ENCODE measurements around the gene DNASE2B.
A peak's percentile ranks its signal among the peaks of the same experiment; 100 is the strongest.

Gene DNASE2B

DNA sequence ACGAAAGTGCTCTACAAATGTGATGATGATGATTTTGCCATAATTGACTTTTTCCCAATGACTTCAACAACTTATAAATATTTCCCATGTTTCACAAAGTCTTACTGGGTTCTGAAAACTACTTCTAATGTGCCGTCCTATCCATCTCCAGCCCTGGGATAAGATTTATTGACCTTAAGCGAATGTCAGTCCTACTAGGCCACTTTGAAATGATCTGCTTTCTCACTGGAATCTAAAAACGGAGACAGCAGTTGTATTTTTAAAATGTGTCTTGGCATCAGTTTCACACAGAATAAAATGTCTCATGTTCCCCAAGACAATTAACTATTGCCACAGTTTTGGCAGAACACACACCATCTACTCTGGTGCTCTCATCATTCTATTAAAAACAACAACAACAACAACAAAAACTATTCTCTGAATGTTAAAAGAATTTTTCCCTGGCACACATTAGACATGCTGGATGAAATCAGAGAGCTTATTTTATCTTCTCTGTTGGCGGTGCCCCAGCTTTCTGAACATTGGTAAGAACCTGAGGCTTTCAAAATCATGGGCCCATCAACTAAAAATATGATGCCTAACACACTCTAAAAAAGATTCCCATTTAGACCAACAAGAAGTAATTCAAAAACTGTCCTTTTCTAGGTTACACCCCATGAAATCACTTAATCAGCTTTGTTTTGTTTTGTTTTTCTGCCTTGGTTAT is 23.1 kb upstream of the DNASE2B start:
- no peak for FAIRE-seq

DNA sequence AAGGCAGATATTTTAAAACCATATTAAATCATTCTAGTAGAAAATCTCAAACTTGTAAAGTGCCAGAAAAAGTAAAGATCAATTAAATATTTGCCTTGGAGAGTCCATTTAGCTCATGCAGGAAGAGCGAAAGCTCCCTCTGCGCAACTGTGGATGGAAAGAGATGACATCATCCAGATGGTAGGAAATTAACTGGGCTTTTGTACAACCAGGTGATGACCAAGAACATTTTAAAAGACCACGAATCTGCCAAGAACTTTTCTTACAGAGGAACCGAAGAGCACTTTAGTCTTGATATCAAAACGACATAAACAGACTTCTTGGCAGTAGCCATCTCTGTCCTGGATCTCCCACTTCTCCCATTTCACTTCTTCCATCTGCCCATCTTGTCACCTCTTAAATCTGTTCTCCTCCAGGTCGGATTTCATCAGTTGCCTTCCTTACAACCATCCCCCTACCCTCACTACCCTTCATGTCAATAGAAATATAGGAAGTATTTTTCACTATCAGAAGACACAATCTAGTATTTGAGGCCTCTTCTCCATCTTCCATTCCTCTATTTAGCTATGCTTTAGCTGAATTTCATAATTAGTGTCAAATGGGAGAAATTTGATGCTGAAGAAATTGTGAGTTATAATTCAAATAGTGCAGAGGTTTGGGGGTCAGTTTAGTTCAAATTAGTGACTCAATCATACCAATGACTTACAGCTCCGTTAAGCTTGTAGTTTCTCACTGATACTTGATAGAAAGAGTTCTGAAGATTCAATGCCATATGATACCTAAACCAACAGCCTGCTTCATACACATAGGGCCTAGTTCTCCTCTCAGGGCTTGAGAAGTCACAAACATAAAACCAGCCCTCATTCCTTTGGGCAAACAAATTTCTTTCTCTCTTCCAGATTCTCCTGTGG is 22.0 kb upstream of the DNASE2B start:
- no peak for FAIRE-seq

DNA sequence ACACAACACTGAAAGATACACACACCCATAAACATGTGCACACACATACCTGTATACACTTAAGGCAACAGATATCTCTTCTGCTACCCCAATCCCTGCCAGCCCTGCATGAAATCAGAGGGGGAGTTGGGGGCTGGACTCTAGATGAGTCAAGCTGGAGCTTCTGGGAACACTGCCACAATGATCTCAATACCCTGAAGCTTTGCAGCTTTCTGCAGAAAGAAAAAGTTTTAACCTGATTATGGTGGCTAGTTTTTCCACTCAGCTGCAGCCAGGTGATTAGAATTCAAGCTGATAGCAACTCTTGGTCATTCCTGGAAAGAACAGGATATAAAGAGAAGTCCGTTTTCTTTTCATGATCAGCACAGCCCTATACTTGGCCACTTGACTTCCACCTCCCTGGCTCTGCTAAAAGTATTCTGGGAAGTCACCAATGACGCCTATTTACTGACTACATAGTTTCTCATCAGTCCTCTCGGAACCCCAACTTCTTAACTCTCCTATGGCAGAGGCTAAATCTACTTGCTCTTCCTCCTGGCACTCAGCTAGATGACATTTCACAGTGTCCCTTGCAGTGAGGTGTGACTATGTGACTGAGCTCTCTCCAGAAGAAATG is 20.7 kb upstream of the DNASE2B start:
- FAIRE-seq: no peak

DNA sequence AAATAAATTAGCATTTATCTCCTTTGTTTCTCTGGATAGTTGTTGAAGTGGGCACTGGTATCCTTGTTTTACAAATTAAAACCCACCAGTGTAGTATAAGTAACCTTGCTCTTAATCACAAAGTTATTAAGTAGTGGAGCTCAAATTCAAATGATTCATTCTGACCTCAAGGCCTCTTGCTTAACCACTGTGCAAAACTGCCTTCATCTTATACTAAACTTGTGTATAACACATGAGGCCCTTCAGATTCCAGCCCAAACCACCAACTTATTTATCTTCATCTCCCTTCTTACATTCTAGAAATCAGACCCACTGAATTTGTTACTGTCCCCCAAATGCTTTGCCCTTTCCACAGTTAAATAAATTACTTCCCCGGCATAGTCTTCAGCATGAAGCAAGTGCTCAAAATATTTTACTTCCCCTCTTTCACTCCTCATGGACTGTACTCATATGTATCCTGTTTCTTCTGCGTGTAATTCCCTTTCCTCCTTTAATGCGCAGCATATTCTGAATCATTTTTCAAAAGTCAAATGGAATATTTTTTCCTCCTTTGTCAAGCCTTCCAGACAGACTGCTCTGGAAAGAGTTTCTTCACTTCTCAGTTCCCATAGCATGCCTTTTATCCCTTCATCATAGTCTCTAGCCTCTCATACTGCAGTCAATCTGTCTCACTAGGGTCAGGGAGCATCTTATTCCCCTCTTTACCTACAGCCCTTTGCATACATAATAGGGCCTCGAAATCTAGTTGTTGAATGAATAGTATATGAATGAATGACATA is 19.0 kb upstream of the DNASE2B start:
- no peak for FAIRE-seq

DNA sequence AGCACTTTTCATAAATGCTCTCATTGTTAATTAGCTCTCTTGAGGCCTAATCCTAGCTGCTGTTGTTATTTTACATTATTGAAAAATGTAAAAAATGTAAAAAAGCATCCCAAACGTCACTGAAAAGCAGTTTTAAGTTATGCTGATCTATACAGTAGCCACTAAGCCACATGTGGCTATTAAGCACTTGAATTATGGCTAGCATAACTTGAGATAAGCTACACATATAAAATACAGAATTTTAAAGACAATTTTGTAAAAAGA is 18.4 kb upstream of the DNASE2B start:
- no peak for FAIRE-seq

DNA sequence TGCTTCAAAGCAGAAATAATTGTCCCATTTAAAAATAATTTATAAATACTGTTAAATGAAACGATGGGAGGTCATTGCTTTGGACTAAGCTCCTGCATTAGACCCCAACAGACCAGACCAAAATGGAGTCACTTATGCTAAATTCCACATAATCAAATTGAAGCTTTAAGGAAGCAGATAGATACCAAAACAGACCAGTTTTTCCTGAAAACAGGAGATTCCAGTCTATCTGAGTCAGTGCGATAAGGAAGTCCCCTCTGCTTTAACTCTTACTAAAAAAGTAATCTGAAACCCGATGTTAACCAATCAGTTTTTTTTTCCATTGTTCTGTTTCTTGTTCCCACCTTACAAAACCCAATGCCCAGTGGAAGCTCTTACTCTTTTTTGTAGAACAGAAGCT is 16.2 kb upstream of the DNASE2B start:
- no peak for FAIRE-seq

DNA sequence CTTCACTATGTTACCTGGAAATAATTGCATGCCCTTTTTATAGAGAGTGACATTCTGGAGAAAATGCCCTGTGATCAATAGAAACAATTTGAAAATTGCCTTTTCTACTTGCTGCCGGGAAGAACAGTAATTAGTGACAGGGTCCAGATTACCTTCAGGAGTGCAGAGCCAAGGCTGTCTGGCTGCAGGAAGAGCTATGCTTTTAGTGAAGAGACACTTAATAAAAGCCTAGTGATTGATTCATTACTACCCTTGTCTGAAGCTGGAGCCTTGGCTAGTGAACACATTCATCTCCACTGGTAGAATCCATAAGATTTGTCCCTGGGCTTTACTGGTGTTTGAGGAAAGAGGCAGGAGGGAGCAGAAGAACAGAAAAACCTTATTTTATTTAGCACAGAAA is 12.9 kb upstream of the DNASE2B start:
- no peak for FAIRE-seq

DNA sequence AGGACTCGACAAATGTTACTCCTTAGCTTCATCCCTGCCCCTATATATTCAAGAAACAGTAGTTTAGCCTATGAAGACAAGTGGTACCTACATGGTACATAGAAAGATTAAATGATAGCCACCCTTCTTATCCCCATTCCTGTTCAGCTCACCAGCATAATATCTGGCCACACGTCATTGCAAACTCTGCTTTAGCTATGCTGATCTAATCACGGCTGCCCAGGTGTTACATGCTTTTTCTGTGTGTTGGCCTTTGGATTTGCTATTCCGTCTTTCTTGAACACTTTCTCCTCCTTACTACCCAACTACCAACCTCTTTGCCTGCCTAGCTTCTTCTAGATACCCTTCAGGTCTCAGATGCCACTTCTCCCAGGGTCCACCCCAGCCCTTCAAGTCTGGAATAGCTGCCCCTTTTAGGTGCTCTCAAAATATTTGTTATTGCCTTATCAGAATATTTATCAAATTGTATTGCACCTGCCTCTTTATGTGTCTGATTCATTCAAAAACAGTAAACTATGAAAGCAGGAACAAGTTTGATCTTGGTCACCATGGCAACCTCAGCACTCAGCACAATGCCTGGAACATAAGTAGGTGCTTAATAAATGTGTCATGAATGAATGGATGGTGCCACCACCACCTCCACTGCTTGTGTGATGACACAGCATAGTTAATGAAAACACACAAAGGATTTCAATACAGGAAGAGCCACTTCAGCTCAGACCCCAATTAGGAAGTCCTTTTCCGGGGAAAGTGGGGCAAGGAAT is 11.4 kb upstream of the DNASE2B start:
- FAIRE-seq: no peak

DNA sequence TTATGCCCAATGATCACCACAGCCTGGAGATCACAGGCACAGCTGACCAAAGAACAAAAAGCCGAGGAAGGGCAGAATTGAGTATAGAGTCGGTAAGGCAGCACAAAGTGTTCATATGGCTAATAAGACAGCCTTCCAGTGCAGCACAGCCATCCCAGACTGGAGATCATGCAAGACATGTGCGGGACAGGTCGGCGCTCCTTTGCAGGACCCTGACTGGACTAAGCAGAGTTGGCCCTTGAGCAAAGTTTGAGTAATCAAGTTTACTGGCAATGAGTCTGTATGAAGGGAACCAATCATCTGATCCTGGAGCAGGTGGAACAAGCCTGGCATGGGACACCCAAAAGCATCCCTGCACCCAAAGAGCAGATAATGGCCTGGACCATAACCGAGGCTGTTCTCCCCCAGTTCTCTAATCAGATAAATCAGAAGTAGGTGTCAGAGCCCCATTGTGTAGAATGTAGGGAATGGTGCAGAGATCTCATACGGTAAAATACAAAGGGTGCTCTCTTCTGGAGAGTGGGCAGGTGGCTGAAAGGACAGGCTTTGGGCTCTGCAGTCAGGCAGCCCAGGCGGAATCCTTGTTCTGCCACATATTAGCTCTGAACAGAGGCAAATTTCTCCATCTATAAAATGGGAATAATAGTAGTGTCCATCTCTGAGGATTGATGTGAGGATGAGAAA is 10.7 kb upstream of the DNASE2B start:
- FAIRE-seq: no peak

DNA sequence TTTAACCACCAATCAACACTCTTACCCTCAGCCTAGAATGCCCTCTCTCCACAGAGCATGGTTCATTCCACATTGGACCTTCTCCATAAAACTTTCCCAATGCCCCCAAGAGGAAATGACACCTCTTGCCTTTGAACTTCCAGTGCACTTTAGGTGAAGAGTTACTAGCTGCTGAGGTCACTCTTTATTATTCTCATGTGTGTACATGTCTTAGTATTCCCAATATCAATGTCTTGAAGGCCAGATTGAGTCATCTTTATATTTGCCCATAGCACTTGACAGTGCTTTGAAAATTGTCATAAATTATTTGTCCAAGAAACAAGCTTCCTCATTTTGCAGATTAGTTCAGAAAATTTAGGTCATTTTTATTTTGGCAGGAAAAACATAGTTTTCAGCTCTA is 8.1 kb upstream of the DNASE2B start:
- no peak for FAIRE-seq

DNA sequence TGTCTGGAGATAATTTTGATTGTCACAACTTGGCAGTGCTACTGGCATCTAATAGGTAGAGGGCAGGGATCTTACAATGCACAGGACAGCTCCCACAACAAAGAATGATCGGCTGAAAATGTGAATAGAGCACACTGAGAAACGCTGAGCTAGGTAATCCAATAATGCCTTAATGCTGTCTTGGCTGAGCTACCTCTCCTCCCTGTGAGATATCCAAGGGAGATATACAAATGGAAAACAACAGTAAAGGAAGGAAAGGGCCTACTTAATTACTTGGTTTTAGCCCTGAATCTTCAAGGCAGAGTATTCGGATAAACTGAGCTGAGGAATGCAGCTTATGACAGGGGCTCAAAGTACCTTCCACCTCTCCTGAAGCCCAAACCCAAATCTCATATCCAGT is 2.9 kb downstream of the DNASE2B start:
- FAIRE-seq: no peak

DNA sequence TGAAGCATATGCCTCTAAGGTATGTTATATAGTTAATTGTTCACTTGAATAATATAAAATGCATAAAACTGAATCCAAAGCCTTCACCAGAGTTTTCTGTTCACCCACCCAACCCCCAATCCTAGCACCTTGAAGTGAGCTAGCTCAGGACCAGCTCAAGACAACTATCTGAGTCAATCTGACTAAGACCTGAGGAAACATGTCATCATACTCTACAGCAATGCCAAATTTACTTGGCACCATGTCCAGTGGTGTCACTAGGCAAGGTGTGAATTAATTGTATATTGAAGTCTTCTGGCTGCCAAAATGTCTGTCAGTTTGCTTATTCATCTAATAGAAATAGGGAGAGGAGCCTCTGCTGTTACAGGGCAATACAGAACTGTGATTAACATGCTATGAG is 3.8 kb downstream of the DNASE2B start:
- no peak for FAIRE-seq

DNA sequence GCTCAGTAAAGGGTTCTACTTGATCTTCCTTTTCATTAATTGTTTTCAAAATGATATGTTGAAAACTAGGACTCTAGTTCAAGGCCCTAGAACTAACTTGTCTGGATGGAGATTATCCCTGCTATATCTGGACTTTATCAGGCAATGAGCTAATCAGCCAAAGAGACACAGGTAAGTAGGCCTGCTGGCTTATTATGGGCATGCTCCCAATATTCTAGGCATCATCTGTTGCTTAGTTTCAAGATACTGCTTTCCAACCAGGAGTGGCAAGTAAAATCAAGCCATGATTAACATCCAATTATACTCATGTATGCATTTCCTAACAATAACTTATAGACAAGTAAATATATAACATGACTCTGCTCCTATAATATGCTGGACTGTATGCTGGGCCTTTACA is 4.2 kb downstream of the DNASE2B start:
- peak; percentile 69 for FAIRE-seq

DNA sequence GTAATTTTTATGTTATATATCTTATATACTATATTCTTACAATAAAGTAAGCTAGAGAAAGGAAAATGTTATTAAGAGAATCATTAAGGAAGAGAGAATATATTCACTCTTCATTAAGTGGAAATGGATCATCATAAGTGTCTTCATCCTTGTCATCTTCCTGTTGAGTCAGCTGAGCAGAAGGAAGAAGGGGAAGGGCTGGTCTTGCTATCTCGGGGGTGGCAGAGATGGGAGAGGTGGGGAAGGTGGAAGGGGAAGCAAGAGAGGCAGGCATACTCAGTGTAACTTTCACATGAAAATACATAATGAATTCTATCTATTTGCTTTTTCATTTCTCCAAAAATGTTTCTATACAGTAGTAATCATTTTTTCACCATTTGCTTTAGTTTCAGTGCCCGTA is 5.1 kb downstream of the DNASE2B start:
- FAIRE-seq: no peak

DNA sequence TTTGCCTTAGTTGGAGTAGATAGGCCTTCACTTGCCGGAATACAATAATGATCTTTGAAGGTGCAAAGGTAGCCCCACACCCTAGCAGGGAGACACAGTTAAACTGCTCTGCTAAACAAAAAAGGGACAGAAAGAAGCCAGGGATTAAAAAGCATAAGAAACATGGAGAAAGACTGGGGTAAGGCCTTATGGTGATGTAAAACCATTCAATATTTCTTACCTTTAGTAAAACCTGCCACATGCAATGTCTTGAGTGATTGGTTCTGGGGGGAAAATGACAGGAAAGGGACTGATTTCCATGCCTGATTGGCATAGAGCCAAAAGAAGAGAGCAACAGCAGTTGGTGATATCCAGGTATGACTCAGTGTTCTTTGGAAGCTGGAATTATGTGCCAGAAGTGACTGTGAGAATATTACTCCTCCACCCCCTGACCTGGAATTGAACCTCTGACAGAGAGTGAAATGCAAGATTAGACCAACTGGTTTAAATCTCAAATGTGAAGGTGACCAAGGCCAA is 8.1 kb downstream of the DNASE2B start:
- FAIRE-seq: no peak

DNA sequence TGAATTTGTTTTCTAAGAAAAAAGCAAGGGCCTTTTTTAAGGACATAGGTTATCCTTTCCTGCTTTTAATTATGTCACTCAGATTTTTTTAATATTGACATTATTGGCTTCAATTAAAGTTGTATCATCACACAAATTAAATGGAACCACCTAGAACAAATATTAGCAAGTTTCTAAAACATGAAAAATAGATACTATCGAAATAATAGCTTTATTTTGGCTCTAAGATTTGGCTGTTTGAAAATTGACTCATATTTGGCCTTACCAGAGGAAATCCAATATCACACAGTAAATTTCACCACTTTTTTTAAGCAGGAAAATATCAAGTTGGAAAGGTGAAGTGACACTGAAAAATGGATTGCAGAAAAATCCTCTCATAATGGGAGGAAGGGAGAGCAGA is 9.2 kb downstream of the DNASE2B start:
- peak; percentile 13 for FAIRE-seq

DNA sequence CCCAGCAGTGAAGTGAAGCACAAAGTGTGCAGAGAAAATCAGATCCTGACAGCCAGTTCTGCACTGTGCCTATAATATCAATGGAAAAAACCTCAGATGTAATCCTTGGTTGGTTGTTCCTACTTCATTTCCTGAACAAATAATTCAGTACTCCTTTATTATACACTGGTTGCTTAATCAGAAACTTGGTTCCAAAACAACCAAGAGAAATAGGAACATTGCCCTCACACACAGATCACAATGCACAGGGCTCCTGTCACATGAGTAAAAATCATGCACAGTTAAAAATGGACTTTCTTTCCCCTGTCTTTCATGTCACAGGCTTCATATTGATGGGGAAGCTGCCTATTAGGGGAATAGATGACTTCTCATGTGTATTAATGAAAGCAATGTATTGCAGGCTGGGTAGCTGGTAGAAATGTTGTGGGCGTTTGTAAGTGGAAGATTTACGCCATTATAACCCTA is 9.7 kb downstream of the DNASE2B start:
- FAIRE-seq: no peak

DNA sequence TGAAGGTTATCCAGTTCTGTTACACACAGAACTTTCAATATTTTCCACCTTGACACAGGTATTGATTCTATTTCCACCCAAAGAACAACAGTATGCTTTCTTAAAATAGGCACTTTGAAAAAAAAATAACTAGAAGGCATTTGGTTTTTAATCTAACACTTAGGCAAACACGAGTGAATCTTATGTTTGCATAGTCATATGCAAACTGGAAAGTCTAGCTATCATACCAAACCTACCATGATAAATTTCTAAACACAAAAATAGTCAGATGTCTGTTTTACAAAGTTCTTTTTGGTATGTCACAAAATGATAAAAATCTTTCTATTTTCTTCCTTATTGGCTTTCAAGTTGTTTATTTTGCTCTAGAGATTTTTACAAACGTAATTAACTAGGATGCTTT is 11.6 kb downstream of the DNASE2B start:
- peak; percentile 92 for FAIRE-seq

DNA sequence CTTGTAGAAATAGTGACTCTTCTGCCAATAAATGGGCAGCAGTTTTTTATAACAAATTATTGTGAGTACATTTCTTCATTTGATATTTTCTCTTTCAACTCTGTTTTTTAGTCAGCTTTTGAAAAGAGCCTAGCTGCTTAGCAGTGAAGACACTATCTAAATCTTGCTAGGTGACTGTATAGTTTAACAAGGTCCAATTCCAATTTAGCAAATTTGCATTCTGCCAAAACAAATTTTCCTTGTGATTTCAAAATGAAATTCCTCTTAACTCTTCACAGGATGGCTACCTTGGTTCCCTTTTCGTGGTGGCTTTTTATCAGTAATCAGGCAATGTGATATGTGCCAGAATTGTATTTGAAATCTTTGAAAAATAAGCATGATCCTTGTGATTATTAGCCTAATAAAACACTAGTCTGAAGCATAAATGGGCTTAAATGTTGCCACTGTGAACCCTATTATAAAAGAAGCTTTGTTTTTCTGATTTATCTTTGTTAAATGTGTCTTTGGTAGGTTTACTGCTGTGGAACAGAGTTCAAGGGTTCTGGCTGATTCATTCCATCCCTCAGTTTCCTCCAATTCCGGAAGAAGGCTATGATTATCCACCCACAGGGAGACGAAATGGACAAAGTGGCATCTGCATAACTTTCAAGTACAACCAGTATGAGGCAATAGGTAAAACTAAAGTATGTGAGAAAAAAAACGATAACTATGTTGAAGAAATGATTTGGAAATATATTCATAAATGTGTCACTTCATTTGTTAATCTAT is 12.2 kb downstream of the DNASE2B start:
- FAIRE-seq: no peak

DNA sequence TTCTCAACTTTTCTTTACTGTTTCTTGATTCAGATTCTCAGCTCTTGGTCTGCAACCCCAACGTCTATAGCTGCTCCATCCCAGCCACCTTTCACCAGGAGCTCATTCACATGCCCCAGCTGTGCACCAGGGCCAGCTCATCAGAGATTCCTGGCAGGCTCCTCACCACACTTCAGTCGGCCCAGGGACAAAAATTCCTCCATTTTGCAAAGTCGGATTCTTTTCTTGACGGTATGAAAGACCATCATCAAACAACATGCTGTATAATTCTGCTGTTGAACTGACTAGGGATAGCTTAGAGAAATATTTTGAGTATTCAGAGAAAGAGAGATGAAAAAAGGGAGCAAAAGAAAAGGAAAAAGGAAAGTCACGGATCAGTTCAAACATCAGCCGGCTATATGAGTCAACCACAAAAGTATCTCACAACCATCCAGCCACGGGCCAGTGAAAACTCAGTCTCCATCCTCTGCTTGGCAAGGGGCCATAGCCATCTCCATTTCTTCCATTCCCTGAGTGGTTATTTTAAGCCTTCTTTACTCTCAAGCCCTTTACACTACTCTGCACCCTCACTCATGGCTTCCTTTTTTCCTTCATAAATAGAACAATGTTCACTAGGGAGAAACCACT is 14.1 kb downstream of the DNASE2B start:
- no peak for FAIRE-seq
